NCI-H69 (cell line): ENCODE results near the gene ARHGEF26.

Experiments
- DNase-seq: peaks from one replicate; lab custom pipeline; 2025; lab: John Stamatoyannopoulos, UW

ARHGEF26 gene

DNA sequence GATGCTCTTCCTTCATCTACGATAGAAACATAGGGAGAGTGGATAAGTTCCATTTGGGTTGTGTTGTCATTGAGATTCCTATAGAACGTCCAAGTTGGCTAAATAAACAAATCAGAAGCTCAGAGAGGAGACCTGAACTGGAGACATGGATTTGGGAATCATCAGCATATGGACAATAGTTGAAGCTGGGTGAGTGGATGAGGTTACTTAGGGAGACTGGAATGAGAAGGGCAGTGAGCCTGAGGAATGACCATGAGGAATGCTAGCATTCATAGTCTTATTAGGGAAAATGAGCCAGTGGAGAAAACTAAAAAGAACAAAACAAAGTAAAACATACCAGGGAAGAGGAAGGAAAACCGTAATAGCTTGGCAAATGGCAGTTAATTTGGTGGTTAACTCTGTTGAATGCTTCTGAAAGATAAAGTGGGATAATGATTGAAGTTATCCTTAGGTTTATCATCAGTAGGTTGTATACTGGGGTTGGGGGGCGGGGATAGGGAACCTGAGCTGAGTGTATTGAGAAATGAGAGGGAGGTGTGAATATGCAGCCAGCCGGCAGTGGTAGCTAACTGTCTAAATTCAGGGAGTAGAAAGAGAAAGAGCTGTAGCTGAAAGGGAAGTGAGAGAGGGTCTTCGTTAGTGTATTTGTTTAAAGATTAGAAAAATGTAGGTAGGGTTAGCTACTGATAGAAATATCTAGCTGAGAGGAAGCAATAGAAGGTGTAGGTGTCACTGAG lies 74.6 kb downstream of the ARHGEF26 start:
- no peak for DNase-seq

DNA sequence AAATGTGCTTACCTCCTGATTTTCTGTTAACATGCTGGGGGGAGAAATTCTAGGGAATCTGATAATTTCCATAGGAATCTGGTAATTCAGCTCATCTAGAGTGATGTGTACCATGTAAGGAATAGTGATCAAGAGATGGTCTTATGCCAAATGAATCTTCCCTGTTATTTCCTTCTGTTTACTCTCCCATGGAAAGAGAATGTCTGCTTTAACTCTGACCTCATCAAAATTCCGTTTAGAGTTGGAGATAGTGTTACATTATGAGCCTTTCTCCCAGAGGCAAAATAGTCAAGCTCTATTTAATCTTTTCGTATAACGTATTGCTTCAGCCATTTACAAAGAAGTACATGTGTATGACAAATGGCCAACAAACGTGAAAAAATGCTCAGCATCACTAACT lies 76.6 kb downstream of the ARHGEF26 start:
- DNase-seq = no peak

DNA sequence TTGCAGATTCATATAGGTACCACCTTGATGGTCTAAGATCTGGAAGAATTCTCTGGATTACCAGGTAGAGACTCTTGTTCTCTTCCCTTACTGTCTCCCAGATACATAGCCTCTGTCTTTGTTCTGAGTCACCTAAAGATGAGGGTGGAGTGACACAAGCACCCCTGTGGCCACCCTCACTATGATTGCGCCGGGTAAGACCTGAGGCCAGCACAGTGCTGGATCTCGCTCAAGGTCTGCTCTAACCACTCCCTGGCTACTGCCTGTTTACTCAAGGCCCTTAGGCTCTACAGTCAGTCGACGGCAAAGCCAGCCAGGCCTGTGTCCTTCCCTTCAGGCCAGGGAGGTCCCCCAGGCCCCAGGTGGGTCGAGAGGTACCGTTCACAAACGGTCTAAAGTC lies 88.3 kb downstream of the ARHGEF26 start:
- no peak for DNase-seq

DNA sequence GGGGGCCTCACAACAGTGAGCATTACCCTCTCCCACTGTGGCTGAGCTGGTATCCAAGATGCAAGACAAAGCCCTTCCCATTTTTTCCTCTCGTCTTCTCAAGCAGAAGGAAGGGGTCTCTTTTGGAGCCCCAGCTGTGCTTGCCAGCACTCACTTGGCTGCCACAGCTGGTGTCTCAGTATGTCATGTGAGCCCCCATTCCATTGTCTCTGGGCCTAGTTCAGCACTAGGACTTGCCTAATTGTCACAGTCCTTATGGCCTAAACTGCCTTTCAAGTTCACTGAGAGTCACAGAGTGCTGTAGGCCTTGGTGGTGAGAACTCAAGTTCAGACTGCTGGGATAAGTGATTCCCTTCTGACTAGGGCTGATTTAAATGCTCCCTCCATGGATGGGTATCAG lies 89.8 kb downstream of the ARHGEF26 start:
- no peak for DNase-seq

DNA sequence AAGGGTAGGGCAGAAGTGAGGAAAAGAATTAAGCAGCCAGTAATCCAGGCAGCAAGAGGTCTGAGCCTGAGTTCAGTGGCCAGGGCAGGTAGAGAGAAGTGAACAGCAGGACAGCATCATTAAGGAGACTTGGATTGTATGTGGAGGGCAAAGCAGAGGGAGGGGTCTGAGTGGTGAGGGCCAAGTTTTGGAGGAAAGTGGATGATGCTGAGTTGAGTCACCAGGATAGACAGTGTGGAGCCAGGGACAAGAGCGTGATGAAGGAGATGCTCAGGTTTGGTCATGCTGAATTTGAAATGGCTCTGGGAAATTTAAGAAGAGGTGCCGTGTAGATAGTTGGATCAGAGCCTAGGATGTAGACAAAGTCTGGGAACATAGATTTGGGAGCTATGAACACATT lies 93.1 kb downstream of the ARHGEF26 start:
- DNase-seq = no peak

DNA sequence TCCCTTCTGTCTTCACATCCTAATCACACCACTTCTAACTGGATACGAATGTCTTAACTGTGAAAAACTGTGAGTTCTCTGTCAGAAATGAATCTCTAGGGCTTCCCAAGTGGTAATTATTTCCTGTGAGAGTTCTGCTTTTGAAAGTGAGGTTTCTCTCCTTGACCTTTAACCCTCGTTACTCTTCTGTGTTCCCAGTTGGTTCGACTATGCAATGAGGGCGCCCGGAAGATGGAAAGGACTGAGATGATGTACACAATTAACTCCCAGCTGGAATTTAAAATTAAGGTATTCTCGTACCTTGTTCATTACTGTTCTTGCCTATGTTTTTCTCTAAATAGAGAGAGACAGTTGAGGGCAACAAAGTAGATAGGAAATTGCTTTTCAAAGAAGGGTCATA lies 96.5 kb downstream of the ARHGEF26 start:
- peak; percentile 35 for DNase-seq

DNA sequence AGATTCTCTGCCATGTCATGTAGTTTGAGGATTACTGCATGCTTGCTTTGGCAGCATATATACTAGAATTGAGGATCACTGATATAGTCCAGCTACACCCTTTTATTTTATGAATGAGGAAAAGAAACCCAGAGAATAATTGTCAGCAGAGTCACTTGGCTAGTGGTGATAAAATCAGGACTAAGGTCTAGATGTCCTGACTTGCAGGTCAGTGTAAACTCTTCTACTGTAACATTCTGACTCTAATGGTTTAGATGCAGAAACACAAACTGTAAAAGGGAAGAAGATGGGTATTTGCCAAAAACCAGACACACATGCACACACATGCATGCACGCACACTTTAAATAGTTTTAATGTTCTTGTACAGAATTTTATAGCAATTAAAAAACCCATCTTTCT lies 97.5 kb downstream of the ARHGEF26 start:
- no peak for DNase-seq

DNA sequence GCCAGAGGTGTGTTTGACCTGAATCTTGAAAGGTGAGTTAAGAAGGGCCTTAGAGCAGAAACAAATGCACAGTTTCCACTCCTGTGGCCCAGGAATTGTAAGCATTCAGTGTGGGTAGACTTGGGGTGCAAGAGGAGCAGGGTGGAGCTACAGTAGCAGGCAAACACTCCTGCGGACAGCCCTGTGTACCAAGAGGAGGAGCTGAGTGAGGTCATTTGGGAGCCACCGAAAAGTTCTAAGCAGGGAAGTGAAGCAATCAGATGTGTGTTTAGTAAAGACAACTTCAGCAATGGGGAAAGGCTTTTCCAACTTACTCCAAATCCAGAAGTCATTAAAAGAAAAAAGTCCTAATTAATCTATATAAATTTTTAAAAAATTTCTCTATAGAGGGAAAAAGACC lies 99.3 kb downstream of the ARHGEF26 start:
- DNase-seq = no peak

DNA sequence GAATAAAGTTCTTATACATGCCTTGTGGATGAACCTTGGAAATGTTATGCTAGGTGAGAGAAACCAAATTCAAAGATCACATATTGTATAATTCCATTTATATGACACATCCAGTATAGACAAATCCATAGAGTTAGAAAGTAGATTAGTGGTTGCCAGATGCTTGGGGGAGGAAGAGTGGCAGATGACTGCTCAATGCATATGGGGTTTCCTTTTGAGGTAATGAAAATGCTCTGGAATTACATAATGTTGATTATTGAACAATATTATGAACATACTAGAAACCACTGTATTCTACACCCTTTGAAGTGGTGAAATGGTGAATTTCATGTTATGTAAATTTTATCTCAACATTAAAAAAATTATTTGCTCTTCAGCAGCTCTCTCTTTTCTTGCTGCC lies 102.3 kb downstream of the ARHGEF26 start:
- DNase-seq = no peak

DNA sequence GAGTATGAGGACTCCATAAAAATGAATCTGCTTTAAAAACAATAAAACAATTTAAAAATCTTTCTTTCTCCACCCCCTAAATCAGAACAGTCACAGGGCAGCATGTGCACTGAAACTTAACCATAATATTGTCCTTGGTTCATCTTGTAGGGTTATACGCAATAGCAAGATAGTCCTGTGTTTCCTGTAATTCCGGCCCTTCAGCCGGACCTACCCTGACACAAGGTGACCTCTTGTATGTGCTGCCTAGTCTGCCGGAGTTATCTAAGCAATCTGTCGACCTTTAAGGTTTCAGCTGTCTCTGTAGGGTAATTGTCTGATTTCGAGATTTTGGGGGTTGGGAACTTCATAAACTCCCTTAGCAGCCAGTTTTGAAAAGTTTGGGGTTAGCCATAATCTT lies 103.2 kb downstream of the ARHGEF26 start:
- DNase-seq = no peak

DNA sequence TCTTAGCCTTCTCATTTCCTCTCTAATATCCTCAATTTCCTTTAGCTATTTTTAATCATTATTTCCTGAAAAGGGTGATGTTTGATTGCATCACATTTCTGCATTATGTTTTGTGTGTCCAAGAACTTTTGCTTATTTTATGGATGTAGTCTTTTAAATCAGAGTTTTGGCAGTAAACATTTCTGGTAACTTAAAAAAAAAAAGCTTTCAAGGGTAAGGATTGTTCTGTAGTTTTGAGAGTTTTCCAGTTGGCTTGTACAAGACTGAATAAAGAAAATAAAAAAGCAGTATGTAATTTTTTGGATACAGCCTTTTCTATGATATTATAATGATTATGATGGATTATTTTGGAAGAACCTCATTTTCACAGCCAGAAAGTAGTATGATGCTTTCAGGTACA lies 103.7 kb downstream of the ARHGEF26 start:
- no peak for DNase-seq

DNA sequence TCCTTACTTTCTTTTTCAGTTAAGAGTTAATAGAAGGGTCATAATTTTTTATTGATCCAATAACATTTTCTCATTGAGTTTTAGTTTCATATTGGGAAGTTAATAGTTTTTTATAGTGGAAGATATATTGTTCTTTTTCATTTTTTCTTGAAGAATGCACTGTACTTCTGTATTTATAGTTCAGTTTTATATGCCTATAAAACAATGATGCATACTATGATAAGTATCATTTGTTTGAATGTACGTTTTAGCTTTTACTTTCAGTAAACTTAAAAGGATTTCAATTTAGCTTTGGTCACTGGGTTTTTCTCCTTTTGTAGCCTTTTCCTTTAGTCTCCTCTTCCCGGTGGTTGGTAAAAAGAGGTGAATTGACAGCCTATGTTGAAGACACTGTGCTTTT lies 104.3 kb downstream of the ARHGEF26 start:
- no peak for DNase-seq

DNA sequence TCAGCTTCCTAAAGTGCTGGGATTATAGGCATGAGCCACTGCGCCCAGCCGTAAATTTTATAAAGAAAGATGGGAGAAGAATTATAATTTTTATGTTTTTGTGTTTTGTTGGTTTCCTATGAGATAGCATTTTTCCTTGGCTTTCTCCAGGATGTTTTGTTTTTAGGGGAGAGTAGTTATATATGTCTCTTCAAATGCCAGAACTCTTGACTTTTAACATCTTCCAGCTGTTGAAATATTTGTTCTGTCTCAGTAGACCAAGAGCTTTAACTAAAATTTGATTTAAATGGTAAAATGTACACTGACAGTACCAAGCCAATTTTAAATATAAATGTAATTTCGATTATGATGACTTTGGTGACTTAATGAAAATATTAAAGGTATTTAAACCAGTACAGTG lies 106.3 kb downstream of the ARHGEF26 start:
- no peak for DNase-seq

DNA sequence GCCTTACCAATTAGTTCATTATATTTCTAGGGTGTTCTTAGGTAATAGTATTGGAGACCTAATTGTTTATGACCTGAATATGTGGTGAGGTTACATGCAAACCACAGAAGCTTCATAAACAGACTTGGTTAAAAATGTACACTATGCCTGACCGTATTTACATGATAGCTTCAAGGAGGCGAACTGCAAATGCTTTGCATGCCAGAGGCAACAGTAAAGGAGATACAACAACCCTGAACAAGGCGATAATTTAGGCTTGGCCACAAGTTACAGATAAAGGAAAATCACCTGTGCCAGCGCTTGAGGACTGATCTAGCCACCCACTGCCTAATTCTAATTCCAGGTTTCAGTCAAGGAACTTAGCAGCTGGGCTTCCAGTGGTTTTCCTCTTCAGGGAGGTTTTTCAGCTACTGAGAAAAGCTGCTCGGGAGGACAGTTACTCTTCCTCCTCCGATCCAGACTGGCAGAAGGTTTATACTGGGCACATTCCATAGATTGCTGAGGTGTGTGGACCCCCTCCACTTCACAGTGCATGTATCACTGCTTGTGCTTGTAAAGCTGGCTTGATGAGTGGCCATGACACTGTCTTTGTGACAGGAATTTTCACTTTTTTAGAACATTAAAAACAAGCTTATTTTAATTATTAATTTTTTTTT lies 107.5 kb downstream of the ARHGEF26 start:
- no peak for DNase-seq

DNA sequence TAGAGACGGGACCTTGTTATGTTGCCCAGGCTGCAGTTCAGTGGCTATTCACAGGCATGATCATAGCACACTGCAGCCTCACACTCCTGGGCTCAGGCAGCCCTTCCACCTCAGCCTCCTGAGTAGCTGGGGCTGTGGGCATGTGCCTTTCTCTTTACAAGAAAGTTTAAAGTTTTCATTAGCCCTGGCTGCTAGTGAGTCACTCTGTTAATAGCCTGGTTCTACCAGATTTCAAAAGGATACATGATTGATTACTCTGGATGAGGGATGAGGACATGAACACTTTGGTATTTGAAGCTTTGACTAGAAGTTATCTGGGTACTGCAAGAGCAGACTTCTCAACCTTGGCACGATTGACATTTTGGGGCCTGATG lies 108.0 kb downstream of the ARHGEF26 start:
- DNase-seq = no peak

DNA sequence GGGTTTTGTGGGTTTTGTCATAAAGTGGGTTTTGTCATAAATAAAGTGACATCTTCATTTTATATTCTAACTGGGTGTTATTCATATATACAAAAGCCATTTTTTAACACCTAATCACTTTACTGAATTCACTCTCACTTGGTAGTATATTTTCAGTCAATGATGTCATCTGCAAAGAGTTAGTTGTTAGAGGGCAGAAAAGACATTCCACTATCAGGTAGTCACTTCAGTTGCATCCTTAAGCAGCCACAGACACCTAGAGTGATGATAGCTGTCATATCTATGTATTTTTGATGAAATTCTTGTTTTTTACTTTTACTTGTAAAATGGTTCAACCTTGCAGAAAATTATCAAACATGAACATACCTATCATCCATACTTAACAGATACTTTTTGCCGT lies 114.1 kb downstream of the ARHGEF26 start:
- no peak for DNase-seq

DNA sequence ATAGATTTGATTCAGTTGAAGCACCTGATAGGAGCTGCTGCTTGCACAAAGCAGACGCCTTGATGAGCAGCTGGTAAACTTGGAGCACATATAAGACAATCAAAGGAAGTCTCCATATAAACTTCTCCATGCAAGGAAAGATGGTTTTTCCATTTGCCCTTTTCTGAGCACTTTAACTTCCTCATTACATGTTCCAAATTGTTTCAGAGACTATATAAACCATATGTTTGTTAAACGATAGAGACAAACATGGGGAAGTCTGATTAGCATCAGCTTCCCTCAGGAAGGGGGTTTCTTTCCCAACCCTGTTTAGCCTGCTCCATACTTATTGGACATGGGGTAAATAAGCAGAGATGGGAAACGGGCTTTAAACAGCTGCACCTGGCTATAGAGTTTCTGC lies 115.1 kb downstream of the ARHGEF26 start:
- no peak for DNase-seq

DNA sequence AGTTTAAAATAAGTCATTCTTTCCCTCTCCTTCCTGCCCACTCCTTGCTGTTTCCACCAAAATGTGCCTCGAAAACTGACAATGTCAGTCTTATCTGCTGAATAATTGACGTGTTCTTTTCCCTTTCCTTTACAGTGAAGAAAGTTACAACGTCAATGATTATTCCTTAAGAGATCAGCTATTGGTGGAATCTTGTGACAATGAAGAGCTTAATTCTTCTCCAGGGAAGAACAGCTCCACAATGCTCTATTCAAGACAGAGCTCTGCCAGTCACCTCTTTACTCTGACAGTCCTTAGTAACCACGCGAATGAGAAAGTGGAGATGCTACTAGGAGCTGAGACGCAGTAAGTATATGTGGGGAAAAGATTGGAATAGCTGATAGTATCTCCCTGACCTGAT lies 119.0 kb downstream of the ARHGEF26 start:
- no peak for DNase-seq

DNA sequence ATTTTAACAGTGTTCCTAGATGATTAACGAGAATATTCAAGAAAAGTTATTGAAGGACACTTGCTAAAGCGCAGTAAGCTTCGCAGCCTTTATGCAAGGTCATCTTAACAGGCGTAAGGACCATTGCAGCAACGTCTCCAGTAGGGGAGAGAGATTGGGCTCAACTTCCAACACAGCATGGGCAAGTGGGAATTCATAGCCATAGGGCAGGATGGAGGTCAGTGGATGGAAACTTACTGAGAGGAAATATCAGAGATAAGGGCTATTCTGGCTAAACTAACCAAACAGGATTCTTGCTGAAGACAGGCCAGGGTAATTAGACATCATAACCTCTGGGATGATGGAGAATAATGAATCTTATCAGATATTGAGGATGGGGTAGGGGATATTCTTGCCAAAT lies 120.3 kb downstream of the ARHGEF26 start:
- no peak for DNase-seq

DNA sequence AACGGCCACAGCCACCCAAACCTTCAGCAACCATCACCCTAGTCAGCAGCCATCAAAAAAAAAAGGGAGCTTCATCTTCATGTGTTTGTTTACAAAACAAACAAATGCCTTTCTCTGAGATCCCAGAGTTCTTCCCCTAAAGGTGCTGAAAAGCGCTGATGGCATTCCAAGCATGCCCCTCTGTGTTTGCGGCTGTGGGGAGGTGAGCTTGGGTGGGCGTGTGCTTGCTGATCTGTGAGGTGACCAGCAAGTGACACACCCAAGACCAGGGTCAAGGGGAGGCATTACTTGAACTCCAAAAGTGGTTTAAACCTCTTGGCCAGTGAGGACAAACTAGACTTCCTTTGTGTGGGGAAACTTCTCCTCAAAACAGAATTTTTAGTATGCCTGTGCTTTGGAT lies 121.6 kb downstream of the ARHGEF26 start:
- no peak for DNase-seq

DNA sequence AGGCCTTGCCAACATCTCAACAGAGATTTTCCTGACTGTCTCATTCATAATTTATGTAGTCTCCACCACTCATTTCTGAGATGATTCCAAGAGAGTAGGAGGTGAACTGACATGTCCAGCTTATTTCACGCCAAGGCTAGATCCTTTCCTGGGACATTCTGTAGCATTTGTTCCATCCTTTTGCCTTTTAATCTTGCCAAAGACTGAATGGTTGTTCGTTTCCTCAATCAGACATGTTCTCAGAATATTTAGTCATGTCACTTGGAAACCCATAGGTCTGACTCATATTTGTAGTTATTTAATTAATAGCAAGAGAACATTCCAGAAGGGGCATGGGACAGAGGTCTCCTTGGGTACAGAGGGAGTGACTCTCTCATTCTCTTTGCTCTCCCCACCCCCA lies 122.2 kb downstream of the ARHGEF26 start:
- DNase-seq = no peak

DNA sequence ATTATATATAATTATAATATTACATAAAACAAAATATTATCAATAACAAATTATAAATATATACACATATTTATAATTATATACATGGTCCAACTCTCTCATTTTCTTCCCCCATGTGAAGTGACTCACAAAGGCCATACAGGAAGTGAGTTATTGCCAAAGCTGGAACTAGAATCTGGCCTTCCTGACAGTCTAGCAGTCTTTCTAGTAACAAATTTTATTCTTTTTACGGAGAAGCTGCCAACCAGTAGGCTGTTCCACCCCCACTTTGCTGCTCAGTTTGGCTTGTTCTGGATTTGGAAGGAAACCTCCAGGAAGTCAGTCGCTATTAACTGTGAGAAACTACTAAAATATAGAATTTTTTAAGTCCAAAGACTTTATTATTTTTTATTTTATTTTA lies 123.5 kb downstream of the ARHGEF26 start:
- no peak for DNase-seq

DNA sequence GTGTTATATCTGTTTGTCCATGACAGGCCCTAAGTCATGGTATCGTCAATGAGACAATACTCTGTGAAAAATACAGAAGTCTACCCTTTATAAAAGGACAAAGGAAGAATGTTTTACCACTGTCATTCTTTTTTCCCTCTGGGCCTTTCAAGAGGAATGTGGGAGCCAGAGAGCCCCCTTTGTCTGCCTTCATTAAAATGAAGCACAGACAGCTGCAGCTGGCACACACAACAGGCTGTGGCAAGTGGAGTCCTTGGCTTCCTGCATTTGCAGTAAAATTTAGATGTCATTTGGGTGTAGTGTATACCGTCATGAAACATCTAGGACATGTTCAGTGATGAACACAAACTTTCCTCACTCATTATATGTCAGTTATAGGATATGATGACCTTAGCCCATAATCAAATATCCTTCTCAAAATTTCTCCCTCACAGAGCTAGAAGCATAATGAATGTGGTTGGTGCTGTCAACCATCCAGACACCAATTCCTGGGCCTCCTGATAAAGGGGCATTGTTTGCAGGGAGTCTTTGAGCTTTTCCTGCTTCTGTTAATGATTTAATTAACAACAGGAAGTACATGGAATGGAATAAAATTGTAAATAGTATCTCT lies 126.7 kb downstream of the ARHGEF26 start:
- DNase-seq = no peak

DNA sequence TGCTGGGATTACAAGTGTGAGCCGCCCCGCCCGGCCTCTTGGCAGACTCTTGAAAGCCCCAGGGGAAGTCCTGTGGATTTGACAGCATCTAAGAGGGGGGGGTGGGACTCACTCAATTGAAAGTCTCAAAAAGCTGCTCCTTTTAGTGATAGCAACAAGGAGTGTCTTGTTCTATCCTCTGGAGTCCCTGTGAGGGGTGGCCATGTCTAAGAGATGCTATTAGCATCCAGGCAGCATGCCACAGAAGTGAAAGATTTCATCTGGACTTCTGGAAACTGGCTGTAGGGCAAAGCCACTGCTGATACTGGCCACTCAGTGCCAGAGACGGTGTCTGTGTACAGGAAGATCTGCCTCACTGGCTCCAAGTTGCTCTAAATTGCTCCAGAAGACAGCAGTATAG lies 129.1 kb downstream of the ARHGEF26 start:
- no peak for DNase-seq
